ENCODE data around the gene CA14. TPM values are rescaled to one million over a fixed set of nuclear protein-coding genes. Genes with fewer than 3 reads are reported as not detected.

CA14 gene
- total RNA-seq, result not detected in 2 replicates

DNA sequence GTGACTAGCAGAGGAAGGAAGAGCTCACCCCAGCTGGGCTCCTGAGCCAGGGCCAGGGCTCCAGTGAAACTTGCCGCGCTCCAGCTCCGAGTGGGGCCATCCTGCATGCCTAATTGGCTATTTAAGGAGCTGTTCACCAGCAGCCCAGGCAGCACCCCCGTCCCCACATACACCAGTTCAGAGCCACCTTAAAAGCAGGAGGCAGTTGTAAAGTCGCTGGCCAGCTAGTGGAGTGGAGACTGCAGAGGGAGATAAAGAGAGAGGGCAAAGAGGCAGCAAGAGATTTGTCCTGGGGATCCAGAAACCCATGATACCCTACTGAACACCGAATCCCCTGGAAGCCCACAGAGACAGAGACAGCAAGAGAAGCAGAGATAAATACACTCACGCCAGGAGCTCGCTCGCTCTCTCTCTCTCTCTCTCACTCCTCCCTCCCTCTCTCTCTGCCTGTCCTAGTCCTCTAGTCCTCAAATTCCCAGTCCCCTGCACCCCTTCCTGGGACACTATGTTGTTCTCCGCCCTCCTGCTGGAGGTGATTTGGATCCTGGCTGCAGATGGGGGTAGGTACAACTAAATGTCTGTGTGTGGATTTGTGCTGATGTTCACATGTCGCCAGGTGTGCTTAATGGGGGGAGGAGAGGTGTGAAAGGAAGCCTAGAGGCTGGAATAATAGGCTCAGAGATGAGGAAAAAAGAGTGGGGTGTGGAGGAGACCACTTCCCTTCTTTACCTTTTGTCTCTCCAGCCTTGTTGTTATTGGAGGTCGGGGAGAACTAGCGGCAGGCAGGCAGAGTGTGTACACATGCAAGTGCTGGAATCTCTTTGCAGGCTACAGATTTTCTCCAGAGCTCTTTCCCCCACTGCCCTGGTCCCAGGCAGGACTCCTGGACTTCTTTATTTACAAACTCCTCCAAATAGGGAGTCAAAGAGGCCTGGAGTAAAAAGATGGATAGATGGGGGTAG is at the start of gene CA14:
Gene CA14 (plus strand): TSS at position 151 of the 962 bp plus-strand sequence. CDS start 355 bp downstream, at position 506.

DNA sequence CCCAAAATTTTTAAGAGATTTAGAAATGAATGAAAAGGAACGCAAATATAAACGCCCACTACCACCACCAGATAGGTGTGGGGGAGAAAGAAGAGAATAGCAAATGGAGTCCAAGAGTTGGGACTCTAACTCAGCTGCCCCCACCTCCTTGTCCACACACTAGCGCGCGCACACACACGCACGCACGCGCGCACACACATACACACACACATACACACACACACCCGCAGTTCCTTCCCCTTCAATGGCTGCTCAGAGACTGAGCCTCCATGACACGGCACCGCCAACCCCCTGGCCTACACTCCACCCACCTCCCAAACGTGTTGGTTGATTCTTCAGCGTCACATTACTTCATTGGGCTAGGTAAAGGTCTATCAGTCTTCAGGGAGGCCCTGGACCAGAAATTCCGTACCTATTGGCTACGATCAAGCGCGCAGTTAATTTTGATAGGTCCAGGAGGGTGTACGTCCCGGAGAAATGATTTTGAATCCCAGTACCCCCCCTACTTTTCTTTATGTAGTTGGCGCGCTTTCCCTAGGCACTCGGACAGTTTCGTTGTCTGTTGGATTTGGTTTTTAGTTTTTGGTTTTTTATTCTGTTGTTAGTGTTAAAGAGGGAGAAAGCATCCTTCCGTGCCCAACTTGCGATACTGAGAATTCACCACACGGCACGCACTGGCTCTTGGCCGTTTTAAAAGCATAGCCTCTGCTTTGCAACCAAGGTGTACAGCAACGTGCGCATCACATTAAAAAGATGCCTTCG is 21.5 kb upstream of the CA14 start, which contains the start of gene ANP32E:
Gene ANP32E (minus strand): TSS at position 261 of the 762 bp plus-strand sequence. CDS start 326 bp downstream, outside the sequence.

DNA sequence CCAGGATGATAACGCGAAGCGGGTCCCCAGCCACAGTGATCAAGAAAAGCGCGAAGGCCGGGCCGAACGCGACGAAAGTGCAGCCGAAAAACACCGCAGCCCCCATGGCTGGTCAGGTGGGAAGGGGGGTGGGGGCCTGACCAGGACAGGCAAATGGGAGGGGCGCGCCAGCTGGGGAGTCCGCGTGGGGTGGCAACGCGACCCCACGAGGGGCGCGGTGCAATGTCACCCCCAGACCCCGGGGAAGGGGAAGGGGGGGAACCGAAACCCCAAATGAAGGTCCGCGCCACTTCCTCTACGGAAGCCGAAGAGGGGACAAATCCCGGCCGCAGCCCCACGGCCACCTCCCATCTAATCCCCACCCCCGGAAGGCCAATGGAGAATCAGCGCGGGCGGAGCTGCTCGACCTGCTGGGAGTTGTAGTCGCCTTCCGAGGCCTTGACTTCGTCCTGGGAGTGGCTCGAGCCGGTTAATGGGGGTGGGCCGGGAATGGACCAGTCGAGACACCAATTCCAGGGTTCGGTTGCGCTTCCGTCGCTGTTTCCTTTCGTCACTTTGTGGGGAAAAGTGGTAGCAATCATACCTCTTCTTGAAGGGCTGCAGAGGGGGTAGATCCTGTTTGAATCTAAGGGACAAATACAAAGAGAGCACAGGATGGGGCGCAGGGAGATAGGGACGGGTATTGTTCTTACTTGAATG is 11.3 kb downstream of the CA14 start, which contains the start of gene APH1A:
Gene APH1A (minus strand): TSS at position 312 of the 699 bp plus-strand sequence. CDS start 206 bp downstream, at position 106.

DNA sequence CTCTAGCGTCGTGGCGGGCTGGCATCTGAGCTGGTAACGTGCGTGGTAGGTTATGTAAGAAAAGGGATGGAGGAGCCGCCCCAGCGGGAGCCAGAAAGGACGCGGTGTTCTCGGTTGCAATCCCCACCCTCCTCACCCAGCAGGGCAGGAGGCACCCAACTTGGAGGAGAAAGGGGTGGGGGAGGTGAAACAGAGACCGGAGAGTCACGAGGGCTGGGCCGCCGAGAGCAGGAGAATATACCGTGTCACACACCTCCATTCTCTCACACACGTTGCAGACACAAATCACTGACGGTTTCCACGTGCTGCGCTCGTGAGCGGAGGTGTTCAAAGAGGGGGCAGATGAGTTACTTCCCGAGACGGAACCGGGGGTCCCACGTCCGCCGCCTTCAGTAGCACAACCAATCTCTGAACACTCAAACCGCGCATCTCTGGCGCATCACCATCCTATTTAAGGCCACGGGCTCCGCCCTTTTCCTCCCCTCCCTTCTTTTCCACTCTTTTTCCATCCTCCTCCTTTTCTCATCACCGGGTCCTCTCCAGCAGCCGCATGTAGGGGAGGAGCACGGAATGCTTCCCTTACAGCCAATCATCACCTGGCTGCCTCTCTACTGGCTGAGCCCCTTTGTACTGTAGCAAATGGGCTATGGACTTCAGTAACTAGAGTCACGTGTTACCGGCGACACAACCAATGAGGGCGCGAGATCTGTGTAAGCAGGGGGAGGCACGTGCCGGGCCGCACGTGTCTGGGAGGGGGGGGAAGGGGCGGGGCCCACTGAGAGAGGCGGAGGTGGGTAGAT is 24.4 kb downstream of the CA14 start, which contains the start of gene CIART:
Gene CIART (plus strand): TSS at position 797 of the 800 bp plus-strand sequence. CDS start 714 bp downstream, outside the sequence.

DNA sequence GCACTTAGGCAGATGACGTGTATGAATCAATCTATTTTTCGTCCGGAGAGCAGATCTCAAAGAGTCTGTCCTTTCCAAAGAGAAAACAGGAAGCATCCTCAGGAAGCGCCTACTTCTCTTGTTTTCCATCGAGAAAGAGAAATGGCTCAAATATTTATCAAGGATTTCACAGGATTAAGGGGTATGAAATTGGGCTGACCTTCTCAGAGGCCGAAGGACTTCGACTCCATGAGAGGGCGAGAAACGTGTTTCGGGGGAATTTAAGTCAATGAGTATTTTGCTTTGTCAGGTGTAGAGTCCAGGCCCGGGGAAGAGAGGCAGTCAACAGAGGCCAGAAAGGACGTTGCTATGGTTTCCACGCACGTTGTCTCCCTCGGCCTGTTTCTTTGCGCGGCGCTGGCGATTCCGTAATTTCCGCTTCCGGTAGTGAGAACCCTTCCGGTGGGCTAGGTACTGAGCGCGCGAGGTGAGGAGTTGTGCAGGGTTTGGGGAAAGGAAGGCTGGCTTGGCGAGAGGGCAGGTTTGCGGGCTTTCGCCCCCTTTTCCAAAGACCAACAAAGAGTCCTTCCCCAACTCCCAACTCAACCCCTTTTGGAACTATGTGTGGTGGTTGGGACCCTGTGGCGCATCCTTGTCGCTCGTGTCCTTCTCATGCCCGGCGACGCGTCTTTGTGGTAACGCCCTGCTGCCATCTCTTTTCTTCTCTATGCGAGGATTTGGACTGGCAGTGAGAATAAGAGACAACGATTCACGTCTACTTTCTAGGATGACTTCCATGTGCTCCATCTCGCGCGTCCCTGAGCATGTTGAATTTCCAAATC is 36.1 kb downstream of the CA14 start, which contains the start of gene MRPS21:
Gene MRPS21 (plus strand): TSS at position 429 of the 821 bp plus-strand sequence. CDS start 506 bp downstream, outside the sequence.

Other genes with a start within 250 kb of the CA14 start
- 16.6 and 21.2 TPM in 2 replicates for gene OTUD7B, start 247.0 kb upstream of the CA14 start, total RNA-seq
- 28.1 and 33.9 TPM in 2 replicates for gene VPS45, start 190.0 kb upstream of the CA14 start, total RNA-seq
- gene PLEKHO1, start 107.9 kb upstream of the CA14 start, total RNA-seq, result 40.0 and 64.0 TPM in 2 replicates
- 14.9 and 20.9 TPM in 2 replicates for gene ANP32E, start 21.7 kb upstream of the CA14 start, total RNA-seq
- 74.9 and 83.1 TPM in 2 replicates for gene APH1A, start 11.2 kb downstream of the CA14 start, total RNA-seq
- 19.5 and 38.5 TPM in 2 replicates for gene C1orf54, start 15.0 kb downstream of the CA14 start, total RNA-seq
- gene CIART, start 24.8 kb downstream of the CA14 start, total RNA-seq, result 6.0 and 6.6 TPM in 2 replicates
- gene MRPS21, start 36.1 kb downstream of the CA14 start, total RNA-seq, result 31.5 and 32.2 TPM in 2 replicates
- 29.5 and 30.9 TPM in 2 replicates for gene PRPF3, start 63.8 kb downstream of the CA14 start, total RNA-seq
- 7.8 and 10.8 TPM in 2 replicates for gene RPRD2, start 106.4 kb downstream of the CA14 start, total RNA-seq
- 21.5 and 25.9 TPM in 2 replicates for gene TARS2, start 229.6 kb downstream of the CA14 start, total RNA-seq

Measured in smooth muscle cell of the pulmonary artery (primary cell).